ENCODE results near the gene HEMGN.

HEMGN gene

DNA sequence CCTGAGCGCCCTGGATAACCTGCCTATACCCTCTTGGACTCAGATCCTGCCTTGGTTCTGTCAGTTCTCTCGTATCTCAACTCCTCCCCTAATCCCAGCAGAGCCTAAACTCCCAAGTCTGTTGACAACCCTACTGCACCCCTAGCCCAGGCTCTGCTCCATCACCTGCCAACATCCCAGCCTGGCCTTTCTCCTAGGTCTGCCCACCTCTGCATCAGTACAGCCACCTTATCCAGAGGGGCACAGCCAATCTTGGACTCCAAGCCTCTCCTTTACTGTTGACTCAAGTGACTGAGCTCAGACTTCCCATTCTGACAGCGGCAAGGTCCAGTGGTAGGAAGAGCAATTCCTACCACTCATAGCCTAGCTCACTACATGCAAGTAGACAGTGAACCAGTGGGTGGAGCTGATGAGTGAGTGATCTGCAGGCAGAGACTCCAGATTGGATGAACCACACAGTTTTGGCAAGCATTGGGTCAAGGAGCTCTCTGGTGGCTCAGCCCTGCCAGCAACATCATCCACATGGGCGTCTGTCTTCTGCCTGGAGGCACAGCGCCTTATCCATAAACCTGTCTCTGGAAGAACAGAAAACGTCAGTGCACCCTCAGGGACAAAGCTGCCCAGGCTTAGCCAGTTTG lies 42.2 kb downstream of the HEMGN start:
- DNase-seq (ENCODE audit: low spot score), result no peak

DNA sequence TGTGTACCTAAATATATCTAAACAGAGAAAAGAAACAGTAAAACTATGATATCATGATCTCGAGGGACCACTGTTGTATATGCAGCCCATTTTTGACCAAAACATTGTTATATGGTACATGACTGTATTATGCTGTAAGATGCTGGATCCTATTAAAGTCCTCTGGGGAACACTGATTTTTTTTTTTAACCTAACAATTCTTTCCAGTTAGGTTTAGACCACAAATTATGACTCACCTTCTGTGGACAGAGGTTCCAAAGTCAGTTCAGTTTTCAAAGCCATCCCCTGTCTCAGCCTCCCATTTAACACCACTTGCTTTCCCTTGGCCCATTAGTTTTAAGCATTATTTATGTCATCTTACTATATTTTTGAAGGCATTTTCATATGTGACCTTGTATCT lies 42.8 kb downstream of the HEMGN start:
- no peak for DNase-seq (ENCODE audit: low spot score)

GRCh38 chr9:97892421-97892820 lies 45.6 kb downstream of the HEMGN start:
- DNase-seq (ENCODE audit: low spot score), result no peak

DNA sequence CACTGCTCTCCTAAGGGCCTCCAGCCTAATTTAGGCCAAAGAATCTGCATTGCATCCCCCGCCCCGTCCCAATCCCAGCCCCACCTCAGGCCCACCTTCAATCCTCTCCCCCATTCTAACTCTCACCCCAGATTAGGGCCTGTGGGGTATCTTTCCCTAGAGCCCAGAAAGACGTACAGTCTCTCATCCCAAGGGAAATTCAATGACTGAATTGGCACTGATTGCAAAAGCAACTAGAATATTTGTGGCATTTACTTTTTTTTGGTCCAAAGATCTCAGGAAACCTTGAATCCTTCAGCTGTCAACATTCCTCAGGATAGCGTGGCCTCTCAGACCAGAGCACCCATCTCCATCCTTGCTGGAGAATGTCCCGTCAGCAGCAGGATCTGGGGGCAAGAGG lies 46.2 kb downstream of the HEMGN start:
- no peak for DNase-seq (ENCODE audit: low spot score)

DNA sequence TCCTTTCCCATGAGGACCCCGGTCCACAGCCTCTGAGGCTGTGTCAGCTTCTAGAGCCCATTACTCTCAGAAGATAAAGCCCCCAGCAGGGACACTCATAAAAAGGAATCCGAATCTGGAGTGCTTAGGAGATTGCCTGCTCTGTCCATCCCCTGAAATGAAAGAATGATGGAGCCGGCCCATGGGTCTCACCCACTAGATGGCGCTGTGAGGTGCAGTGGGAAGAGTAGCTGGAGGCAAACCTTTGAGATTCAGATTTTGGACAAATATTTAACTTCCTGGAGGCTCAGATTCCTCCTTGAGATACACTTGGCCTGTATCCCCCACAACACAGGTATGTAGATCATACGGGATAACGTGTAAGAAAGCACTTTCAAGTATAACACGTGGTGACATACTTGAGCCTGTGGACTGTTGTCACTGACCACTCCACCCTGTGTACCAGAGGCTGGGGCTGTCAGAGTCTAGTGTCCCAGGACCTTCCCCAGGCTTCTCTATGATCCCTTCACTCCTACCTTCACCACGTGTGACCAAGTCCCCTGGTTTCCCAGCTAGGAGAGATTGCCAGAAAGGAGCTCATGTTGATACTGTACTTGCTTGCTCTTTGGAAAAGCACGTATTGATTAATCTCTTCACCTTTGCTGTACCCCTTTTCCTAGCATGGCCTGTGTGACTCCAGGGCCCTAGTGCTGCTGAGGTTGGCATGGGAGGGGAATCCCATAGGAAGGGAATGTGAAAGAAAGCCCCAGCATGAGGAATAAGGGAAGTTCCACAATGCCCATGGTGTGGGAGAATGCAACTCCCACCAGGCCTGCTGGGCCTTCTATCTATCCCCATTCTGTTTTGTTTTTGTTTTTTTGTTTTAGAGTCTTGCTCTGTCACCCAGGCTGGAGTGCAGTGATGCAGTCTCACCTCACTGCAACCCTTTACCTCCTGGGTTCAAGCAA lies 47.8 kb downstream of the HEMGN start:
- peak; percentile 10 for DNase-seq (ENCODE audit: low spot score)

DNA sequence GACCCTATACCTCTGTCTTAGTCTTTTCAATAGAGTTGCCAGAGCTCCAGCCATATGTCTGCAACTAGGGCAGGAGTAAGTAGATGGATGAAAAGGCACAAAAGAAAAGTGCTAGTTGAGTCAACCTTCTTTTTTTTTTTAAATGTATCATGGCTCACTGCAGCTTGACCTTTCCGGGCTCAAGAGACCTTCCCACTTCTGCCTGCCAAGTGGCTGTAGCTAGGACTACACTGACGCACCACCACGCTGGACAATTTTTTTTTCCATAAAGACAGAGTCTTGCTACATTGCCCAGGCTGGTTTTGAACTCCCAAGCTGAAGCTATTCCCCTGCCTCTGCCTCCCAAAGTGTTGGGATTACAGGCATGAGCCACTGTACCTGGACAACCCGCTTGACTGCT lies 57.6 kb downstream of the HEMGN start:
- DNase-seq (ENCODE audit: low spot score), result no peak
